ENCODE data around the gene NR2F6.

Gene NR2F6

GRCh38 chr19:17237747-17238706, 7.7 kb downstream of the NR2F6 start:
- Mint-ChIP-seq H3K27ac (no peak overlapping the region), H3K36me3 (peaks cover 4 to 12% of the 10 kb centered on the region in 2 donors), H3K27me3 (no peaks in the 10 kb centered on the region), H3K4me3 (no peak overlapping the region), H3K9me3 (no peaks in the 10 kb centered on the region), H3K4me1 (peaks cover 19 to 24% of the 10 kb centered on the region in 2 donors)
- ATAC-seq (replicated peaks), result no peak
- DNase-seq, result no peak

- H3K36me3 Mint-ChIP-seq, result peaks cover 9 to 19% of the 10 kb centered on the region in 2 donors
- no peaks in the 10 kb centered on the region for H3K27me3 Mint-ChIP-seq
- no peak overlapping the region for H3K4me3 Mint-ChIP-seq
- no peaks in the 10 kb centered on the region for H3K9me3 Mint-ChIP-seq
- no peak for DNase-seq
- no peak overlapping the region for H3K27ac Mint-ChIP-seq
- ATAC-seq (replicated peaks), result no peak
- H3K4me1 Mint-ChIP-seq, result peaks cover 12 to 20% of the 10 kb centered on the region in 2 donors
Observed at GRCh38 chr19:17236811-17237543, 8.7 kb downstream of the NR2F6 start.

- ATAC-seq (replicated peaks) (peak in 1 of 2 donors; percentile 42), DNase-seq (no peak)
- no peaks in the 10 kb centered on the region for H3K27me3 Mint-ChIP-seq
- peaks cover 12 to 20% of the 10 kb centered on the region in 2 donors for H3K4me1 Mint-ChIP-seq
- H3K27ac Mint-ChIP-seq, result no peak overlapping the region
- no peaks in the 10 kb centered on the region for H3K9me3 Mint-ChIP-seq
- H3K36me3 Mint-ChIP-seq, result peaks cover 10 to 23% of the 10 kb centered on the region in 2 donors
- peak overlapping the region; percentile 84 to 88 for H3K4me3 Mint-ChIP-seq
Observed at GRCh38 chr19:17235971-17236777, 9.5 kb downstream of the NR2F6 start.

DNA sequence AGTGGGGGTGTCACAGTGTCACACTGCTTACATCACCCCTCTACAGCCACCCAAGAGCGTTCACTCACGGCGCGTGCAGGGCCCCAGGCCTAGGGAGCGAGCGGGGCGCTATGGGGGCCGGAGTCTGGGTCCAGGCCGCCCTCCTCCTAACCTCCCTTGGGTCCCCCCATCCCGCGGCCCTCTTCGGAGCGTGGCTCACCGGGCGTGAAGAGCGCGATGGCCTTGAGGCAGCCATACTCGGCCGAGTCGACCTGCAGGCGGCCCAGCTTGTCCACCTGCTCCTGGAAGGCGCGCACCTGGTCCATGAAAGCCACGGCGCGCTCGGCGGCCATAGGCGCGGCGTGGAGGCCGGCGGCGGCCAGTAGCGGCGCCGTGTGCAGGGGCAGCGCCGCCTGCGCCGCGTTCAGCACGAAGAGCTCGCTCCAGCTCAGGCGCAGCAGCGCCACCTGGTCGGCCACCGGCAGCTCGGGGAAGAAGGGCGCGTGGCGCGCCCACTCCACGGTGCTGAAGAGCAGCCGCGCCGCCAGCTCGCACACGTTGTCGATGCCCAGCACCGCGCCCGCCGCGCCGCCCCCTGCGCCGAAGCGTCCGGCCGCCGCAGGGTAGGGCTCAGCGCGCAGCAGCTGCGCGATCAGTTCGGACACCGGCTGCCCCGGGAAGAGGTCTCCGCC, 10.3 kb downstream of the NR2F6 start:
- ATAC-seq (replicated peaks) (peak; percentile 87 to 90), DNase-seq (peak; percentile 66)
- Mint-ChIP-seq H3K36me3 (peaks cover 13 to 25% of the 10 kb centered on the region in 2 donors), H3K27ac (peak overlapping the region; percentile 80), H3K4me1 (peaks cover 9 to 20% of the 10 kb centered on the region in 2 donors), H3K27me3 (no peaks in the 10 kb centered on the region), H3K4me3 (peak overlapping the region; percentile 84 to 88), H3K9me3 (no peaks in the 10 kb centered on the region)

DNA sequence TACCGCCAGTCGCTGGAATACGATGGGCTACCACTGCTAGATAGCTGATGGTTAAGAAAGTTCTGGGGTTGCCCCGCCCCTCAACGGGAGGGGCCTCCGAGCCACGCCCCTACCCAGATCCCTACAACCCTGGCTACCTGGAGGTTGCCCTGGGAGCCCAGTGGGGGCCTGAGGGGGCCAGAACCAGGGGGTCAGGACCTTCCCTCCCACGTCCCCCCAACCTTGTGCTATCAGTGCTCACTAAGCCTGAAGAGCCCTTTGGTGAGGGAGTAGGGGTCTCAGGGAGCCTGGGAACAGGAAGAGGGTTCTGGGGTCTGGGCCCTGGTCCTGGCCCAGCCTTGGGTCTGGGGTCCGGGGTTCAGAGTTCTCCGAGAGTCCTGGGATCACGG, 10.8 kb downstream of the NR2F6 start:
- Mint-ChIP-seq H3K36me3 (peaks cover 13 to 27% of the 10 kb centered on the region in 2 donors), H3K4me1 (peaks cover 9 to 20% of the 10 kb centered on the region in 2 donors), H3K27me3 (no peaks in the 10 kb centered on the region), H3K4me3 (peak overlapping the region; percentile 84 to 88), H3K9me3 (no peaks in the 10 kb centered on the region), H3K27ac (peak overlapping the region; percentile 80)
- DNase-seq, result no peak
- peak; percentile 76 to 80 for ATAC-seq (replicated peaks)

DNA sequence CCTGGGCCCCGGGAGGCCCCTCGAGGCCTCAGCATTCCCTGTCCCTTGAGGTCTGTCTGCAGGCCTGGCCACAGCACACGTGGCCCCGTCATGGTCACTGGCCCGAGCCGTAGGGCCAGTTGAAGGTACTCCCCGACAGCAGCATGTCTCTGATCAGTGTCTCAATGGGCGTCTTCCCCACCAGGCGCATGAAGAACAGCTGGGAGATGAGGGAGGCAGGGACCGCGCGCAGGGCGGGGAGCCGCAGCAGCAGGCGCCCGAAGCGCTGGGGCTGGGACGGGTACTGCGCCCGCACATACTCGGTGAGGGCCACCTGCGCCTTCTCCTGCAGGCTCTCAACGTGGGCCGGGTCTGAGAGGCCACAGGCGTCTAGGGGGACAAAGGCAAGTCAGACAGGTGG, 13.5 kb downstream of the NR2F6 start:
- DNase-seq (no peak), ATAC-seq (replicated peaks) (no peak)
- no peaks in the 10 kb centered on the region for H3K27me3 Mint-ChIP-seq
- no peak overlapping the region for H3K4me3 Mint-ChIP-seq
- peaks cover 9 to 26% of the 10 kb centered on the region in 2 donors for H3K4me1 Mint-ChIP-seq
- H3K9me3 Mint-ChIP-seq, result no peaks in the 10 kb centered on the region
- peaks cover 18 to 33% of the 10 kb centered on the region in 2 donors for H3K36me3 Mint-ChIP-seq
- H3K27ac Mint-ChIP-seq, result peak overlapping the region; percentile 71

DNA sequence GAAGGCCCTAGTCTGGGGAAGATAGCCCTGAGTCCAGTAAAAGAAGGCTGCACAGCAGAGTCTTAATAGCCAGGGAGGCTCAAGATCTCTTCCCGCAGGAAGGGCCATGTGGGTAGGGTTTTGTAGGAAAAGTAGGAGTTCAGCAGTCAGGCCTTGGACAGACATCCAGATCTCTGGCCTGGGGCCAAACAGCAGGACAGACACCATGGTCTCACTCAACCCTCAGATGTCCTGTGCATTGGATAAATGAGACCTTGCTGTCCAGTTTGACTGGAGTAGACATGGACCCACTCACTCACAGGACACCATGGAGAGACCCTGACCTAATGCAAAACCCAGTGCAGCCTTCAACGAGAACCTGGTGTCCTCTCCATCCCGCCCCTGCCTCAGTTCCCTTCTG, 15.8 kb downstream of the NR2F6 start:
- ATAC-seq (replicated peaks) (no peak), DNase-seq (no peak)
- H3K36me3 Mint-ChIP-seq, result peaks cover 22 to 38% of the 10 kb centered on the region in 2 donors
- no peak overlapping the region for H3K4me3 Mint-ChIP-seq
- no peaks in the 10 kb centered on the region for H3K9me3 Mint-ChIP-seq
- no peaks in the 10 kb centered on the region for H3K27me3 Mint-ChIP-seq
- H3K27ac Mint-ChIP-seq, result no peak overlapping the region
- peaks cover 10 to 19% of the 10 kb centered on the region in 2 donors for H3K4me1 Mint-ChIP-seq

- no peak for ATAC-seq (replicated peaks)
- Mint-ChIP-seq H3K4me1 (peaks cover 4 to 12% of the 10 kb centered on the region in 2 donors), H3K4me3 (no peak overlapping the region), H3K9me3 (no peaks in the 10 kb centered on the region), H3K27me3 (no peaks in the 10 kb centered on the region), H3K36me3 (peaks cover 22 to 34% of the 10 kb centered on the region in 2 donors), H3K27ac (no peak overlapping the region)
- DNase-seq, result no peak
Observed at GRCh38 chr19:17227798-17228367, 17.8 kb downstream of the NR2F6 start.

- H3K36me3 Mint-ChIP-seq, result peaks cover 16 to 22% of the 10 kb centered on the region in 2 donors
- H3K27ac Mint-ChIP-seq, result peak within 1 kb of the TSS; percentile 92
- DNase-seq, result peak; percentile 94
- peak within 1 kb of the TSS; percentile 89 for H3K4me3 Mint-ChIP-seq
- no peaks in the 10 kb centered on the region for H3K27me3 Mint-ChIP-seq
- peaks cover 4 to 12% of the 10 kb centered on the region in 2 donors for H3K4me1 Mint-ChIP-seq
- H3K9me3 Mint-ChIP-seq, result no peaks in the 10 kb centered on the region
- ATAC-seq (replicated peaks), result peak; percentile 91 to 93
Observed at GRCh38 chr19:17226002-17226933, 19.5 kb downstream of the NR2F6 start, which contains the start of gene OCEL1. TSS of gene OCEL1 (plus strand) at chr19:17226226. CDS start at chr19:17226248, 22 bp downstream.

DNA sequence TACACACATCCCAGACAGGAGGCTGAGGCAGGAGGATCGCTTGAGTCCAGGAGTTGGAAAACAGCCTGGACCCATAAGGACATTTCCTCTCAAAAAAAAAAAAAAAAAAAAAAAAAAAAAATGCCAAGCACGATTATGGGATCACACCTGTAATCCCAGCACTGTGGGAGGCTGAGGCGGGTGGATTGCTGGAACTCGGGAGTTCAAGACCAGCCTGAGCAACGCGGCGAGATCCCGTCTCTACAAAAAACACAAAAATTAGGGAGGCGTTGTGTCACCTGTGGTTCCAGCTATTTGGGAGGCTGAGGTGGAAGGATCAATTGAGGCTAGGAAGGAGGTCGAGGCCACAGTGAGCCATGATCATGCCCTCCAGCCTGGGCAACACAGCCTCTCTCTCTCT, 20.7 kb downstream of the NR2F6 start:
- no peak for DNase-seq
- Mint-ChIP-seq H3K9me3 (no peaks in the 10 kb centered on the region), H3K36me3 (peaks cover 13 to 18% of the 10 kb centered on the region in 2 donors), H3K27ac (peak overlapping the region; percentile 77), H3K4me3 (peak overlapping the region; percentile 36 to 89), H3K4me1 (peaks cover 4 to 12% of the 10 kb centered on the region in 2 donors), H3K27me3 (no peaks in the 10 kb centered on the region)
- no peak for ATAC-seq (replicated peaks)

DNA sequence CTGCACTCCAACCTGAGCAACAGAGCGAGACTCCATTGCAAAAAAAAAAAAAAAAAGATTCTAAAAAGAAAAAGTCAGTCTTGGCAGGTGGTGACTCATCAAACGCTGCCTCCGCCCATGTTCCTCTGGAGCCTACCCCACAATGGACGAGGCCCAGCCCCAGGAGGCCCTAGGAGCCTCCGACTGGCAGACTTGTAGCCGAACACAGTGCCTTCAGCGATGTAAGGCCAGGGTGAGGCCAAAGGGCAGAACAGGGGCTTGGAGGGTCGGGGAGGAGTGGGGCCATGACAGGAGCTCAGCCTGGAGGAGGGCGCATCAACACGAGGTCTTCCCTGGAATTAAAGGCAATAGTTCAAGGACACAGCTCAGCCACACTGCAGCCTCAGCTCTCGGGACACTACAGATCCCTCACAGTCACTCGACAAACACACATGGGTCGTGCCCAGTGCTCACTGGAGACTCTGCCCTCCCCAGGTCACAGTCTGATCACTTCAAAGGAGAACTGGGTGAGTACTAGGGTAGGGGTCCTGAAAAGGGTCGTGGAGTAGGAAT, 25.4 kb downstream of the NR2F6 start:
- ATAC-seq (replicated peaks) (no peak), DNase-seq (no peak)
- peaks cover 2 to 21% of the 10 kb centered on the region in 2 donors for H3K4me1 Mint-ChIP-seq
- no peak overlapping the region for H3K4me3 Mint-ChIP-seq
- no peaks in the 10 kb centered on the region for H3K27me3 Mint-ChIP-seq
- H3K9me3 Mint-ChIP-seq, result peaks cover 0 to 2% of the 10 kb centered on the region in 2 donors
- H3K36me3 Mint-ChIP-seq, result peaks cover 24 to 38% of the 10 kb centered on the region in 2 donors
- no peak overlapping the region for H3K27ac Mint-ChIP-seq

DNA sequence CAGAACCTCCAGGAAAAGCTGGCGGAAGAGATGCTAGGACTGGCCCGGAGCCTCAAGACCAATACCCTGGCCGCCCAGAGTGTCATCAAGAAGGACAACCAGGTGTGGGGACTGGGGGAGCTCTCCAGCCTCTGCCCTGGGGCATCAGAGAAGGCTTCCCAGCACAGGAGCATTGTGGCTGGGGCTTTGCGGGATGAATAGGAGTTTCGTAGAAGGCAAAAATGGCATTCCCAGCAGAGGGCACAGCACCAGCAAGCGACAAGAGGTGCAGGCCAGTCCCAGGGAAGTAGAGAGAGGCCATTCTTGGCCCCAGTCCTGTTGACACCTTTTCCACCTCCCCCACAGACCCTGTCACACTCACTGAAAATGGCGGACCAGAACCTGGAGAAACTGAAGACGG, 26.4 kb downstream of the NR2F6 start:
- peak overlapping the region; percentile 15 for H3K27ac Mint-ChIP-seq
- H3K4me1 Mint-ChIP-seq, result peaks cover 6 to 28% of the 10 kb centered on the region in 2 donors
- DNase-seq (no peak), ATAC-seq (replicated peaks) (no peak)
- H3K27me3 Mint-ChIP-seq, result no peaks in the 10 kb centered on the region
- H3K9me3 Mint-ChIP-seq, result peaks cover 0 to 2% of the 10 kb centered on the region in 2 donors
- no peak overlapping the region for H3K4me3 Mint-ChIP-seq
- H3K36me3 Mint-ChIP-seq, result peaks cover 24 to 38% of the 10 kb centered on the region in 2 donors
